HG03521 (cell line): Measurements from ENCODE around the gene OLFM1.

ENCODE experiments used
- ATAC-seq: cut with Tn5 transposase; IDR thresholded peaks from one replicate; pipeline ENCODE4 v1.9.1; 2021; ENCODE audit warnings: mild to moderate bottlenecking, moderate library complexity; ENCODE audit not compliant: unreplicated experiment

OLFM1 gene

GRCh38 chr9:135127718-135128670 is 40.5 kb downstream of the OLFM1 start:
- ATAC-seq: no peak

- no peak for ATAC-seq
These were observed 41.7 kb downstream of the OLFM1 start for GRCh38 chr9:135129137-135129695.

GRCh38 chr9:135130207-135130976 is 42.9 kb downstream of the OLFM1 start:
- no peak for ATAC-seq

- no peak for ATAC-seq
These were observed 44.0 kb downstream of the OLFM1 start for GRCh38 chr9:135131488-135131887.

GRCh38 chr9:135132008-135132407 is 44.5 kb downstream of the OLFM1 start:
- no peak for ATAC-seq

- ATAC-seq: no peak
These were observed 47.0 kb downstream of the OLFM1 start for GRCh38 chr9:135134268-135135022.

GRCh38 chr9:135135171-135135928 is 47.9 kb downstream of the OLFM1 start:
- ATAC-seq: no peak

GRCh38 chr9:135135929-135136315 is 48.5 kb downstream of the OLFM1 start:
- no peak for ATAC-seq

GRCh38 chr9:135136481-135136880 is 49.0 kb downstream of the OLFM1 start:
- ATAC-seq: no peak

GRCh38 chr9:135136991-135137832 is 49.7 kb downstream of the OLFM1 start:
- ATAC-seq: no peak

- ATAC-seq: no peak
These were observed 50.8 kb downstream of the OLFM1 start for GRCh38 chr9:135138078-135138855.

- no peak for ATAC-seq
These were observed 52.0 kb downstream of the OLFM1 start for GRCh38 chr9:135139366-135139959.

- no peak for ATAC-seq
These were observed 53.8 kb downstream of the OLFM1 start for GRCh38 chr9:135141183-135141774.

GRCh38 chr9:135144581-135145170 is 57.2 kb downstream of the OLFM1 start:
- no peak for ATAC-seq

GRCh38 chr9:135145312-135145711 is 57.8 kb downstream of the OLFM1 start:
- no peak for ATAC-seq

- no peak for ATAC-seq
These were observed 58.8 kb downstream of the OLFM1 start for GRCh38 chr9:135146241-135146640.

GRCh38 chr9:135146766-135147473 is 59.5 kb downstream of the OLFM1 start:
- ATAC-seq: no peak
